ENCODE results near the gene LRRTM4.

- no peak for TF ChIP-seq CTCF (IDR thresholded peaks at IDR 0.05)
- TF ChIP-seq POLR2A (IDR thresholded peaks at IDR 0.05), result no peak
Measured at GRCh38 chr2:77201755-77202154, 320.4 kb downstream of the LRRTM4 start.
